Caco-2 (cell line): ENCODE measurements around the gene NPLOC4. TPM values are rescaled to one million over a fixed set of nuclear protein-coding genes. Genes with fewer than 3 reads are reported as not detected.
"Not testable (repeated sequence)": the region's sequence is repeated elsewhere in the genome, so short reads cannot be mapped to it uniquely, and the experiment has no call there.

Experiments
- BruUV-seq: library from RNA; stranded (reverse); fragments of 400-500 nt; replicated peaks from 2 replicates; lab custom pipeline; 2021; lab: Mats Ljungman, UMichigan
- CTCF ChIA-PET: fragments of 300-600 bp; sonication (Branson Sonifier 250); formaldehyde crosslinking; loops from one replicate; lab custom pipeline; 2022; ENCODE audit warnings: antibody characterized with exemption; lab: Charles Lee
- POLR2A ChIA-PET: fragments of 300-600 bp; sonication (Branson Sonifier 250); formaldehyde crosslinking; loops from one replicate; lab custom pipeline; 2022; ENCODE audit warnings: antibody characterized with exemption; lab: Charles Lee
- DNase-seq, 2 experiments: peaks; one replicate each; pipeline versions ENCODE4 v3.0.0 to v3.0.0-alpha.2; 2020 to 2022
- H3K27me3 ChIP-seq: replicated peaks from 2 replicates; pipeline ENCODE4 v1.6.0; 2011; ENCODE audit warnings: low read length; ENCODE audit not compliant: control insufficient read depth, insufficient read depth
- H3K36me3 ChIP-seq: 2 replicates; pipeline ENCODE4 v1.5.1; 2011; ENCODE audit warnings: low read length; ENCODE audit not compliant: control insufficient read depth, insufficient read depth
- H3K4me1 ChIP-seq: fragments of 250-450 bp; sonication (Bioruptor Pico); 2 replicates; pipeline ENCODE4 v1.5.1; 2020; ENCODE audit warnings: mild to moderate bottlenecking
- H3K4me3 ChIP-seq: 2 replicates; pipeline ENCODE4 v1.5.1; 2011; ENCODE audit warnings: low read depth, mild to moderate bottlenecking, control low read depth, low read length
- H3K9me3 ChIP-seq: fragments of 250-450 bp; sonication (Bioruptor Pico); 2 replicates; pipeline ENCODE4 v1.5.1; 2020; ENCODE audit warnings: mild to moderate bottlenecking, moderate library complexity
- H3K27ac Mint-ChIP-seq: one replicate; pipeline ENCODE4 v1.8.0; 2022; ENCODE audit warnings: mixed read lengths; ENCODE audit not compliant: unreplicated experiment
- H3K27me3 Mint-ChIP-seq: one replicate; pipeline ENCODE4 v1.8.0; 2022; ENCODE audit warnings: mixed read lengths; ENCODE audit not compliant: insufficient read depth, unreplicated experiment
- H3K36me3 Mint-ChIP-seq: one replicate; pipeline ENCODE4 v1.8.0; 2022; ENCODE audit warnings: mild to moderate bottlenecking, mixed read lengths; ENCODE audit not compliant: insufficient read depth, unreplicated experiment
- H3K4me1 Mint-ChIP-seq: one replicate; pipeline ENCODE4 v1.8.0; 2022; ENCODE audit warnings: low read depth, mixed read lengths; ENCODE audit not compliant: unreplicated experiment
- H3K4me3 Mint-ChIP-seq: one replicate; pipeline ENCODE4 v1.8.0; 2022; ENCODE audit warnings: mild to moderate bottlenecking, moderate library complexity, mixed read lengths; ENCODE audit not compliant: unreplicated experiment
- H3K9me3 Mint-ChIP-seq: one replicate; pipeline ENCODE4 v1.8.0; 2022; ENCODE audit warnings: mixed read lengths; ENCODE audit not compliant: unreplicated experiment
- CTCF ChIP-seq, 2 experiments: fragments of 200-600 bp in 1 of 2; IDR thresholded peaks; 1 replicate in 1 of 2; 2 replicates in 1 of 2; pipeline versions ENCODE4 v1.5.1 to v1.8.0; 2011 to 2022; ENCODE audit warnings: antibody characterized with exemption in 1 of 2, control low read depth in 1 of 2, inconsistent platforms in 1 of 2, low read depth in 1 of 2, low read length in 1 of 2, mild to moderate bottlenecking in 1 of 2, moderate library complexity in 1 of 2; ENCODE audit not compliant: insufficient read depth in 1 of 2, severe bottlenecking in 1 of 2, unreplicated experiment in 1 of 2
- intact Hi-C: fragments of 100-400 bp; cut with micrococcal nuclease; formaldehyde crosslinking; loops from one replicate; pipeline ENCODE4 v1.10.0; 2022; ENCODE audit not compliant: unreplicated experiment
- total RNA-seq: library from RNA; stranded (reverse); gene quantifications from 2 replicates; pipeline ENCODE4 v1.2.3, GENCODE V29; 2022

Gene NPLOC4
- total RNA-seq, 1 experiment from 2014 or later: 139 TPM

- H3K36me3 ChIP-seq: peaks cover 5% of the 10 kb centered on the region
- H3K36me3 Mint-ChIP-seq: peaks cover 100% of the 10 kb centered on the region
Measured at GRCh38 chr17:81590121-81590520, 46.8 kb downstream of the NPLOC4 start.

GRCh38 chr17:81589612-81590011 is 47.3 kb downstream of the NPLOC4 start:
- POLR2A ChIA-PET: no interaction called here

More at GRCh38 chr17:81590121-81590520, 46.8 kb downstream of the NPLOC4 start:
- H3K9me3 ChIP-seq: no peaks in the 10 kb centered on the region
- no peak overlapping the region for H3K4me3 ChIP-seq
- Mint-ChIP-seq H3K27me3 (no peaks in the 10 kb centered on the region), H3K4me3 (no peak overlapping the region), H3K4me1 (no peaks in the 10 kb centered on the region), H3K27ac (no peak overlapping the region), H3K9me3 (no peaks in the 10 kb centered on the region)
- no peaks in the 10 kb centered on the region for H3K27me3 ChIP-seq
- ChIA-PET CTCF (no interaction called here), POLR2A (no interaction called here)
- intact Hi-C loops: no loop called here
- no peak for DNase-seq
- H3K4me1 ChIP-seq: no peaks in the 10 kb centered on the region
- no TSS peak for BruUV-seq
- no peak for TF ChIP-seq CTCF (IDR thresholded peaks at IDR 0.05; ENCODE audit: insufficient read depth in 1 of 2, low read depth in 1 of 2, low read length in 1 of 2, severe bottlenecking in 1 of 2, unreplicated experiment in 1 of 2)

GRCh38 chr17:81586096-81586495 is 50.8 kb downstream of the NPLOC4 start:
- peaks cover 8% of the 10 kb centered on the region for H3K36me3 ChIP-seq
- H3K4me3 Mint-ChIP-seq: no peak overlapping the region

More at GRCh38 chr17:81589612-81590011, 47.3 kb downstream of the NPLOC4 start:
- H3K4me1 ChIP-seq: no peaks in the 10 kb centered on the region
- CTCF ChIA-PET: no interaction called here
- no peak overlapping the region for H3K4me3 ChIP-seq
- Mint-ChIP-seq H3K27me3 (no peaks in the 10 kb centered on the region), H3K27ac (no peak overlapping the region), H3K4me1 (no peaks in the 10 kb centered on the region), H3K4me3 (no peak overlapping the region), H3K36me3 (peaks cover 100% of the 10 kb centered on the region), H3K9me3 (no peaks in the 10 kb centered on the region)
- H3K9me3 ChIP-seq: no peaks in the 10 kb centered on the region
- DNase-seq: no peak
- BruUV-seq: no TSS peak
- peaks cover 5% of the 10 kb centered on the region for H3K36me3 ChIP-seq
- intact Hi-C loops: no loop called here
- H3K27me3 ChIP-seq: no peaks in the 10 kb centered on the region
- no peak for TF ChIP-seq CTCF (IDR thresholded peaks at IDR 0.05; ENCODE audit: insufficient read depth in 1 of 2, low read depth in 1 of 2, low read length in 1 of 2, severe bottlenecking in 1 of 2, unreplicated experiment in 1 of 2)

GRCh38 chr17:81584771-81585170 is 52.1 kb downstream of the NPLOC4 start:
- H3K27ac Mint-ChIP-seq, CTCF ChIA-PET, intact Hi-C loops, BruUV-seq, H3K36me3 ChIP-seq, H3K4me3 ChIP-seq, H3K9me3 ChIP-seq, H3K27me3 Mint-ChIP-seq, H3K9me3 Mint-ChIP-seq, POLR2A ChIA-PET, H3K27me3 ChIP-seq, H3K4me1 Mint-ChIP-seq, H3K4me3 Mint-ChIP-seq, H3K4me1 ChIP-seq, DNase-seq: not testable (repeated sequence)
- peaks cover 96% of the 10 kb centered on the region for H3K36me3 Mint-ChIP-seq

More at GRCh38 chr17:81586096-81586495, 50.8 kb downstream of the NPLOC4 start:
- Mint-ChIP-seq H3K27ac (no peak overlapping the region), H3K36me3 (peaks cover 98% of the 10 kb centered on the region), H3K4me1 (no peaks in the 10 kb centered on the region), H3K9me3 (no peaks in the 10 kb centered on the region), H3K27me3 (no peaks in the 10 kb centered on the region)
- no TSS peak for BruUV-seq
- Histone ChIP-seq H3K9me3 (no peaks in the 10 kb centered on the region), H3K27me3 (no peaks in the 10 kb centered on the region), H3K4me3 (no peak overlapping the region), H3K4me1 (no peaks in the 10 kb centered on the region)
- CTCF ChIA-PET: interaction anchor here (0.6 kb wide), 1 partner anchor 73 kb away, joined by 3 read pairs; no protein-coding TSS in a partner anchor
- no peak for TF ChIP-seq CTCF (IDR thresholded peaks at IDR 0.05; ENCODE audit: insufficient read depth in 1 of 2, low read depth in 1 of 2, low read length in 1 of 2, severe bottlenecking in 1 of 2, unreplicated experiment in 1 of 2)
- POLR2A ChIA-PET: no interaction called here
- intact Hi-C loops: no loop called here
- no peak for DNase-seq
